MM.1S (cell line): ENCODE results near the gene HMGCS2.

Experiments used
- DNase-seq: peaks from one replicate; pipeline ENCODE4 v3.0.0-alpha.2; 2015
- H2AFZ ChIP-seq: fragments of 300-600 bp; sonication (generic); 2 replicates; pipeline ENCODE4 v1.6.0; 2016; ENCODE audit warnings: antibody characterized with exemption, low read length
- H3F3A ChIP-seq: fragments of 300-600 bp; sonication (generic); 2 replicates; pipeline ENCODE4 v1.6.1; 2016; ENCODE audit warnings: mild to moderate bottlenecking, antibody characterized with exemption, low read length, moderate library complexity, mixed read lengths; ENCODE audit not compliant: insufficient read depth
- H3K27ac ChIP-seq: fragments of 300-600 bp; sonication (generic); 2 replicates; pipeline ENCODE4 v1.5.1; 2016; ENCODE audit warnings: mild to moderate bottlenecking, low read length
- H3K27me3 ChIP-seq: fragments of 300-600 bp; sonication (generic); replicated peaks from 2 replicates; pipeline ENCODE4 v1.6.0; 2016; ENCODE audit warnings: low read length; ENCODE audit not compliant: insufficient read depth
- H3K36me3 ChIP-seq: fragments of 300-600 bp; sonication (generic); replicated peaks from 2 replicates; pipeline ENCODE4 v1.6.1; 2016; ENCODE audit warnings: mild to moderate bottlenecking, low read length, mixed read lengths; ENCODE audit not compliant: insufficient read depth
- H3K4me1 ChIP-seq: fragments of 300-600 bp; sonication (generic); 2 replicates; pipeline ENCODE4 v1.6.1; 2016; ENCODE audit warnings: low read length, mixed read lengths
- H3K4me2 ChIP-seq: fragments of 300-600 bp; sonication (generic); 2 replicates; pipeline ENCODE4 v1.6.0; 2016; ENCODE audit warnings: low read depth, low read length
- H3K4me3 ChIP-seq: fragments of 300-600 bp; sonication (generic); 2 replicates; pipeline ENCODE4 v1.5.1; 2016; ENCODE audit warnings: low read length, mixed read lengths
- H3K79me2 ChIP-seq: fragments of 300-600 bp; sonication (generic); 2 replicates; pipeline ENCODE4 v1.6.1; 2016; ENCODE audit warnings: mixed run types, low read length, mixed read lengths
- H3K9ac ChIP-seq: fragments of 300-600 bp; sonication (generic); 2 replicates; pipeline ENCODE4 v1.6.1; 2016; ENCODE audit warnings: low read length, mixed read lengths
- H3K9me2 ChIP-seq: fragments of 300-600 bp; sonication (generic); replicated peaks from 2 replicates; pipeline ENCODE4 v1.6.1; 2016; ENCODE audit warnings: mild to moderate bottlenecking, low read length, mixed read lengths; ENCODE audit not compliant: insufficient read depth
- H3K9me3 ChIP-seq: fragments of 300-600 bp; sonication (generic); replicated peaks from 2 replicates; pipeline ENCODE4 v1.6.1; 2016; ENCODE audit warnings: mild to moderate bottlenecking, low read length, mixed read lengths; ENCODE audit not compliant: insufficient read depth
- H4K20me1 ChIP-seq: fragments of 300-600 bp; sonication (generic); 2 replicates; pipeline ENCODE4 v1.6.1; 2016; ENCODE audit warnings: mild to moderate bottlenecking, low read length, moderate library complexity, mixed read lengths; ENCODE audit not compliant: insufficient read depth
- EZH2 ChIP-seq: fragments of 300-600 bp; sonication (generic); optimal IDR thresholded peaks from 2 replicates; pipeline ENCODE3; 2017; ENCODE audit warnings: low read depth, mild to moderate bottlenecking, antibody characterized with exemption, low read length, mixed read lengths
- EZH2phosphoT487 ChIP-seq: fragments of 300-600 bp; sonication (generic); IDR thresholded peaks from 2 replicates; pipeline ENCODE4 v1.6.1; 2018; ENCODE audit warnings: antibody characterized with exemption, low read length
- TF ChIP-seq, protein P1 (sequence below): fragments of 300-600 bp; sonication (generic); IDR thresholded peaks from 2 replicates; pipeline ENCODE4 v1.5.1; 2016; ENCODE audit warnings: antibody characterized with exemption, low read length, mixed read lengths

Gene HMGCS2

DNA sequence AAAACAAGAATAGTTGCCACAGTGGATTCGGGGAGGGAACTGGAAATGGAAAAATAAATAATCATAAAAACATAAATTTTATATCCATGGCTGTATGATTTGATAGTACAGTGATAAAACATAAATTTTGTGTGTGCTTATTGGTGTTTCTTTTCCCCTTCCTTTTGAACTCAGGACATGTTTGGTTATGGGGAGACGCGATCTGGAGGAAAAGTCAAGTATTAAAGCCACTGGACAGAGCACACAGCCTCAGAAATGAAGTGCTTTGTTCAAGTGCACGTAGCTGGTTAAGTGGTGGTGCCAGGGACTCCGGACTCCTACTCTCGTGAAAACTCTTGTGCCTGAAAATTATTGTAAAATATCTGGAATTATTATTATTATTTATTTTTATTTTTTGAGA, 9.7 kb upstream of the HMGCS2 start:
- H3K4me2 ChIP-seq: no peak overlapping the region
- H3K4me3 ChIP-seq: no peak overlapping the region
- no peaks in the 10 kb centered on the region for H3K36me3 ChIP-seq
- H3K27me3 ChIP-seq: no peaks in the 10 kb centered on the region
- no peaks in the 10 kb centered on the region for H3K79me2 ChIP-seq
- DNase-seq: no peak
- no peaks in the 10 kb centered on the region for H3K9me2 ChIP-seq
- no peak overlapping the region for H3K27ac ChIP-seq
- no peaks in the 10 kb centered on the region for H3F3A ChIP-seq
- no peak overlapping the region for H2AFZ ChIP-seq
- H3K4me1 ChIP-seq: no peaks in the 10 kb centered on the region
- no peak overlapping the region for H3K9ac ChIP-seq
- no peaks in the 10 kb centered on the region for H3K9me3 ChIP-seq
- H4K20me1 ChIP-seq: no peaks in the 10 kb centered on the region
- no peak for TF ChIP-seq EZH2
- TF ChIP-seq, protein P1, sequence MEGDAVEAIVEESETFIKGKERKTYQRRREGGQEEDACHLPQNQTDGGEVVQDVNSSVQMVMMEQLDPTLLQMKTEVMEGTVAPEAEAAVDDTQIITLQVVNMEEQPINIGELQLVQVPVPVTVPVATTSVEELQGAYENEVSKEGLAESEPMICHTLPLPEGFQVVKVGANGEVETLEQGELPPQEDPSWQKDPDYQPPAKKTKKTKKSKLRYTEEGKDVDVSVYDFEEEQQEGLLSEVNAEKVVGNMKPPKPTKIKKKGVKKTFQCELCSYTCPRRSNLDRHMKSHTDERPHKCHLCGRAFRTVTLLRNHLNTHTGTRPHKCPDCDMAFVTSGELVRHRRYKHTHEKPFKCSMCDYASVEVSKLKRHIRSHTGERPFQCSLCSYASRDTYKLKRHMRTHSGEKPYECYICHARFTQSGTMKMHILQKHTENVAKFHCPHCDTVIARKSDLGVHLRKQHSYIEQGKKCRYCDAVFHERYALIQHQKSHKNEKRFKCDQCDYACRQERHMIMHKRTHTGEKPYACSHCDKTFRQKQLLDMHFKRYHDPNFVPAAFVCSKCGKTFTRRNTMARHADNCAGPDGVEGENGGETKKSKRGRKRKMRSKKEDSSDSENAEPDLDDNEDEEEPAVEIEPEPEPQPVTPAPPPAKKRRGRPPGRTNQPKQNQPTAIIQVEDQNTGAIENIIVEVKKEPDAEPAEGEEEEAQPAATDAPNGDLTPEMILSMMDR: no peak

GRCh38 chr1:119774746-119775490, 6.2 kb upstream of the HMGCS2 start:
- no peaks in the 10 kb centered on the region for H3F3A ChIP-seq
- no peak for DNase-seq
- H3K79me2 ChIP-seq: no peaks in the 10 kb centered on the region
- H3K9ac ChIP-seq: no peak overlapping the region
- H2AFZ ChIP-seq: no peak overlapping the region
- H3K9me2 ChIP-seq: no peaks in the 10 kb centered on the region
- no peaks in the 10 kb centered on the region for H3K4me1 ChIP-seq
- H4K20me1 ChIP-seq: no peaks in the 10 kb centered on the region
- H3K4me3 ChIP-seq: no peak overlapping the region
- no peaks in the 10 kb centered on the region for H3K27me3 ChIP-seq
- TF ChIP-seq, protein P1: no peak
- TF ChIP-seq EZH2 (no peak), EZH2phosphoT487 (no peak)
- H3K9me3 ChIP-seq: no peaks in the 10 kb centered on the region
- H3K4me2 ChIP-seq: no peak overlapping the region
- H3K36me3 ChIP-seq: no peaks in the 10 kb centered on the region
- no peak overlapping the region for H3K27ac ChIP-seq

DNA sequence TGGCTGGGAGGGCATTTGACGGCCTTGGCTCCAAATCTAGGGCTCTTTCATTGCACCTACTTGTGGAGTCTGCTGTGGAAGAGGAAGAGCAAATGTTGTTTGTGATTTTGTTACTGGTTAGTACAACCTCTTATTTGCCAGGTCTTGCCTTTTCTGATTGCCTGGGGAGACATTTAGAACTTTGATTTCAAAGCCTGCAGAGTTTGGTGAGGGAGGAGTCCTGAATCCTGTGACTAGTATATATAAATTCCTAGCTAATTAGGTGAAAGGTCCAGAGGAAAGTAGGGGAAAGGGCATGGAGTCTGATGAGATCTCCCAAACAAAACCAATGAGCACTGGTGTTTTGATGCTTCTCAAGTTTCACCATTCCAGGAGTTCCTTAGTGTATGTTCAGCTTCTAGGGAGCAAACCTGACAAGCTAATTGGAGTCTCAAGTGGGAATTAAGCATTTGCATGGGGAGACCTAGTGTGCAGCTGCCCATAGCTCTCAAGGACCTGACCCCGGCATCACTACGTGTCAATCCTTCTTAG, 5.1 kb upstream of the HMGCS2 start:
- H3K79me2 ChIP-seq: no peaks in the 10 kb centered on the region
- H4K20me1 ChIP-seq: no peaks in the 10 kb centered on the region
- no peaks in the 10 kb centered on the region for H3K4me1 ChIP-seq
- H3K4me3 ChIP-seq: no peak overlapping the region
- no peak overlapping the region for H2AFZ ChIP-seq
- no peaks in the 10 kb centered on the region for H3K36me3 ChIP-seq
- no peaks in the 10 kb centered on the region for H3F3A ChIP-seq
- no peaks in the 10 kb centered on the region for H3K9me3 ChIP-seq
- TF ChIP-seq EZH2phosphoT487 (no peak), EZH2 (no peak)
- TF ChIP-seq, protein P1: no peak
- H3K9me2 ChIP-seq: no peaks in the 10 kb centered on the region
- no peak overlapping the region for H3K4me2 ChIP-seq
- H3K9ac ChIP-seq: no peak overlapping the region
- DNase-seq: no peak
- H3K27ac ChIP-seq: no peak overlapping the region
- H3K27me3 ChIP-seq: no peaks in the 10 kb centered on the region
